ENCODE measurements around the gene ABCA7. TPM values are rescaled to one million over a fixed set of nuclear protein-coding genes. Genes with fewer than 3 reads are reported as not detected.
"Not testable (repeated sequence)": the region's sequence is repeated elsewhere in the genome, so short reads cannot be mapped to it uniquely, and the experiment has no call there.

ABCA7 gene
- total RNA-seq, 1 donor from 2014 or later = 110 TPM

- no peak for TF ChIP-seq CTCF (IDR thresholded peaks at IDR 0.05; ENCODE audit: partially characterized antibody, unreplicated experiment)
- Mint-ChIP-seq H3K27me3 (ENCODE audit: unreplicated experiment) (peaks cover 1% of the 10 kb centered on the region), H3K4me3 (ENCODE audit: unreplicated experiment) (no peak overlapping the region), H3K27ac (ENCODE audit: unreplicated experiment) (no peak overlapping the region), H3K9me3 (ENCODE audit: unreplicated experiment) (peaks cover 2% of the 10 kb centered on the region), H3K4me1 (ENCODE audit: low read depth, unreplicated experiment) (peaks cover 2% of the 10 kb centered on the region), H3K36me3 (ENCODE audit: unreplicated experiment) (no peaks in the 10 kb centered on the region)
- DNase-seq = no peak
Observed at GRCh38 chr19:1111641-1112267, 71.8 kb downstream of the ABCA7 start.

GRCh38 chr19:1112268-1113029, 72.5 kb downstream of the ABCA7 start:
- Mint-ChIP-seq H3K36me3 (ENCODE audit: unreplicated experiment) (no peaks in the 10 kb centered on the region), H3K4me1 (ENCODE audit: low read depth, unreplicated experiment) (peaks cover 2% of the 10 kb centered on the region), H3K9me3 (ENCODE audit: unreplicated experiment) (peaks cover 2% of the 10 kb centered on the region), H3K27me3 (ENCODE audit: unreplicated experiment) (peaks cover 1% of the 10 kb centered on the region), H3K4me3 (ENCODE audit: unreplicated experiment) (no peak overlapping the region), H3K27ac (ENCODE audit: unreplicated experiment) (peak overlapping the region; percentile 22)
- TF ChIP-seq CTCF (IDR thresholded peaks at IDR 0.05; ENCODE audit: partially characterized antibody, unreplicated experiment) = no peak
- DNase-seq = no peak

GRCh38 chr19:1113030-1113985, 73.4 kb downstream of the ABCA7 start:
- Mint-ChIP-seq H3K9me3 (ENCODE audit: unreplicated experiment) (peaks cover 2% of the 10 kb centered on the region), H3K27ac (ENCODE audit: unreplicated experiment) (peak overlapping the region; percentile 38), H3K4me3 (ENCODE audit: unreplicated experiment) (no peak overlapping the region), H3K4me1 (ENCODE audit: low read depth, unreplicated experiment) (peaks cover 2% of the 10 kb centered on the region), H3K36me3 (ENCODE audit: unreplicated experiment) (no peaks in the 10 kb centered on the region), H3K27me3 (ENCODE audit: unreplicated experiment) (peaks cover 1% of the 10 kb centered on the region)
- DNase-seq = peak; percentile 96
- TF ChIP-seq CTCF (IDR thresholded peaks at IDR 0.05; ENCODE audit: partially characterized antibody, unreplicated experiment) = peak; percentile 76

- Mint-ChIP-seq H3K27ac (ENCODE audit: unreplicated experiment) (peak overlapping the region; percentile 38), H3K4me1 (ENCODE audit: low read depth, unreplicated experiment) (peaks cover 2% of the 10 kb centered on the region), H3K9me3 (ENCODE audit: unreplicated experiment) (peaks cover 2% of the 10 kb centered on the region), H3K36me3 (ENCODE audit: unreplicated experiment) (no peaks in the 10 kb centered on the region), H3K27me3 (ENCODE audit: unreplicated experiment) (peaks cover 1% of the 10 kb centered on the region), H3K4me3 (ENCODE audit: unreplicated experiment) (no peak overlapping the region)
- no peak for DNase-seq
- no peak for TF ChIP-seq CTCF (IDR thresholded peaks at IDR 0.05; ENCODE audit: partially characterized antibody, unreplicated experiment)
Observed at GRCh38 chr19:1113986-1114483, 74.1 kb downstream of the ABCA7 start.

- not testable (repeated sequence) for H3K27me3 Mint-ChIP-seq (ENCODE audit: unreplicated experiment); H3K4me1 Mint-ChIP-seq (ENCODE audit: low read depth, unreplicated experiment); H3K36me3 Mint-ChIP-seq (ENCODE audit: unreplicated experiment); H3K9me3 Mint-ChIP-seq (ENCODE audit: unreplicated experiment); DNase-seq; H3K4me3 Mint-ChIP-seq (ENCODE audit: unreplicated experiment)
- H3K27ac Mint-ChIP-seq (ENCODE audit: unreplicated experiment) = peak overlapping the region; percentile 59
Observed at GRCh38 chr19:1114728-1115127, 74.8 kb downstream of the ABCA7 start.
